Astrocyte of the cerebellum (primary cell): ENCODE data around the gene JMJD1C.

Experiments
- DNase-seq: peaks from one replicate; pipeline ENCODE4 v3.0.0-alpha.2; 2011; ENCODE audit warnings: low read depth
- H3K4me3 ChIP-seq: 2 replicates; pipeline ENCODE4 v1.5.1; 2011; ENCODE audit warnings: mild to moderate bottlenecking, low read depth, low read length, moderate library complexity
- in situ Hi-C: cut with HindIII; loops from 2 replicates; pipeline ENCODE4 v1.10.0; 2017; ENCODE audit warnings: low sequenced_read_pairs
- TF ChIP-seq, protein P1 (sequence below): IDR thresholded peaks from 2 replicates; pipeline ENCODE4 v1.5.1; 2012; ENCODE audit warnings: low read length, low read depth, moderate library complexity, mild to moderate bottlenecking; ENCODE audit errors: missing control alignments

JMJD1C gene

DNA sequence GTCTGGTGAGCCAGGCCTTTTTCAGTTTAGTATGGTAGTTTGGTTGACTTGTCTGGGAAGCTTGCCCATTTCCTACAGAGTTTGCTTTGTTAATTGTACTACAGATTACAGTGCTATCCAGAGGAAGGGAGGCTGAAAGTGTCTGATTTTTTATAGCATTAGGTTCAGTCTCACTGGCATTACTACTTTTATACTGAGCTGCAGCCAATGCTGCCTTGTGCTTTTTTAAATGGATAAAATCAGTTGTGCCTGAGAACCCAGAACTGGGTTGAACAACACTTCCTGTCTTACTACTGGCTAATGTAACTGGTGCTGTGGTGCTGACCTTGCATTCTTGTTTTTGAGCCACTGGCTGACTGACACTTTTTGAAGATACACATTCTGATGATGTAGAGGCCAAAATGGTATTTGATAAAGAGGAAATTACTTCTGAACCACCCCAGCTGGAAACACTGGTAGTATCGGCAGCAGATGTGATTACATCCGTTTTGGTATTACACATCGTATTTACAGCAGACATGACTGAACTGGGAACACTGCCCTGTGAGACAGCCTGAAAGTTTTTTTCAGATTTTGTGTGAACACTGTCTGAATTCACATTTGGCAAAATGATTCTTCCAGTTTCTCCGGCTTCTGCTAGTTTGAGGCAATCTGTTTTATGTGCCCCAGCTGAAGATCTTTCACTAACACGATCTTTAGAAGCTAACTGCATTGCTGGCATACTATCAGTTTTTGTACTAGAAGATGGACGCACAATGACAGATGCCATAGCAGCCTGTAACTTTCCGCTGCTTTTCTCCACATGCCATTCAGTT lies 258.6 kb downstream of the JMJD1C start:
- H3K4me3 ChIP-seq, result no peak overlapping the region
- in situ Hi-C loops, result loop anchor here (5.0 to 25.0 kb wide), 3 partner anchors 70 to 505 kb away; no protein-coding TSS in a partner anchor
- TF ChIP-seq, protein P1, sequence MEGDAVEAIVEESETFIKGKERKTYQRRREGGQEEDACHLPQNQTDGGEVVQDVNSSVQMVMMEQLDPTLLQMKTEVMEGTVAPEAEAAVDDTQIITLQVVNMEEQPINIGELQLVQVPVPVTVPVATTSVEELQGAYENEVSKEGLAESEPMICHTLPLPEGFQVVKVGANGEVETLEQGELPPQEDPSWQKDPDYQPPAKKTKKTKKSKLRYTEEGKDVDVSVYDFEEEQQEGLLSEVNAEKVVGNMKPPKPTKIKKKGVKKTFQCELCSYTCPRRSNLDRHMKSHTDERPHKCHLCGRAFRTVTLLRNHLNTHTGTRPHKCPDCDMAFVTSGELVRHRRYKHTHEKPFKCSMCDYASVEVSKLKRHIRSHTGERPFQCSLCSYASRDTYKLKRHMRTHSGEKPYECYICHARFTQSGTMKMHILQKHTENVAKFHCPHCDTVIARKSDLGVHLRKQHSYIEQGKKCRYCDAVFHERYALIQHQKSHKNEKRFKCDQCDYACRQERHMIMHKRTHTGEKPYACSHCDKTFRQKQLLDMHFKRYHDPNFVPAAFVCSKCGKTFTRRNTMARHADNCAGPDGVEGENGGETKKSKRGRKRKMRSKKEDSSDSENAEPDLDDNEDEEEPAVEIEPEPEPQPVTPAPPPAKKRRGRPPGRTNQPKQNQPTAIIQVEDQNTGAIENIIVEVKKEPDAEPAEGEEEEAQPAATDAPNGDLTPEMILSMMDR, result no peak
- peak; percentile 83 for DNase-seq

DNA sequence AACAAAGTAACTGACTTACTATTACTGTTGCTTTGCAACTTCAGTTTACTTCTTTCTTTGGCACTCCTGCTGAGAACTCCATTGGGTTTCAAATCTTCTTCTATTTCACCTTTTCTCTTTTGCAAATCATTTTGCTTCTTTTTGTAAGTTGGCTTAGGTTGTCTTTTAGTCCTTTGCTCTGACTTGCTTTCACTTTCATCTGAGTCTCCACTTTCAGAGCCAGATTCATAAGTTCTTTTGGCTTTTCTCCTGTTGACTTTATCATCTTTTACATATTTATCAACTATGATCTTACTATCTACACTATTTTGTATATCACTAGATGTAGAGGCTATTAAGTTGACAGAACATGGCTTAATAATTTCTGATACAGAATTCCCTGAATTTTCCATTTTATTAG lies 259.2 kb downstream of the JMJD1C start:
- peak; percentile 24 for DNase-seq
- TF ChIP-seq, protein P1, result no peak
- in situ Hi-C loops, result loop anchor here (5.0 to 25.0 kb wide), 3 partner anchors 71 to 506 kb away; no protein-coding TSS in a partner anchor
- no peak overlapping the region for H3K4me3 ChIP-seq

DNA sequence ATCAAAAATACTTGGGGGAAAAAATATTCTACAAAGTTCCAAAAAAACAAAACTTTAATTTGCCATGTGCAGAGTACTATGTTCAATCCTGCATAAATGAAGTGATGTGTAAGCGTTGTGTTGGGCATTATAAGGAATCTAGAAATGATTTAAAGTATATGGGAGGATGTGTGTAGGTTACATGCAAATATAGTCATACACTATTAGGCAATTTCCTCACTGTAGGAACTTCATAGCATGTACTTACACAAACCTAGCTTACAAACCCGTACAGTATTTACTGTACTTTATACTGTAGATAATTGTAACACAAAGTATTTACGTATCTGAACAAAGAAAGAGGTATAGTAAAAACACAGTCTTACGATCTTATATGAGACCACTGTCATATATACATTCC lies 260.4 kb downstream of the JMJD1C start:
- in situ Hi-C loops, result loop anchor here (5.0 to 25.0 kb wide), 3 partner anchors 72 to 507 kb away; no protein-coding TSS in a partner anchor
- TF ChIP-seq, protein P1, result no peak
- no peak overlapping the region for H3K4me3 ChIP-seq
- no peak for DNase-seq

DNA sequence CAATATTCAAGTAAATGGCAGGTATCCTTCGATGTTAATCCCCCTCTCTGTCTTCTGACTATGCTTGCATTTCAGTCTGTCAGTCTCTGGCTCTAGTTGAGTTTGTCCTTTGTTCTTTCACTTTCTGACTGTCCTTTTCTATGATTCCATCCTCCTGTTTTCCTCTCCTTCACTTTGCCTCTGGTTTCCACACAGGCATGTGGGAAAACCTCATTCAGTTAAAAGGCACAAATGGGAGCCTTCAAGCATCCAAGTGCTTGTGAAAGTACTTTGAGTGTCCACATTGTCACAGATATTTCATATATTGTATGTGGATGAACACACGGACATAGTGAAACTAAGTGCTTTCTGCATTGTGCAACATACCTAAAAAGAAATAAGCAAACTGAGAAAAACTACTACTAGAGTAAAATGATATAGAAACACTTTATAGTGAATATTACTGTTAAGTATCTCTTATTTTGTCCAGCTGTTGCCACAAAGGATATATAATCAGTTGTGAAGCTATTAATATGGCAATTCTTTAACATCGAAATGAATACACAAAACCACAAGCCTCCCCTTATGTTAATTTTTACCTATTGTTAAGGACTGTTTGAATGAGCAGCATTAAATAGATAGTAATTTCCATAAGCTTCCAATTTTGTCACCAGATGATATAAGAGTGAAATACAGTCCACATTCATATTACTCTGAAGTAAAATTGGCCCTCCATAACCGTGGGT lies 260.9 kb downstream of the JMJD1C start:
- TF ChIP-seq, protein P1, result no peak

DNA sequence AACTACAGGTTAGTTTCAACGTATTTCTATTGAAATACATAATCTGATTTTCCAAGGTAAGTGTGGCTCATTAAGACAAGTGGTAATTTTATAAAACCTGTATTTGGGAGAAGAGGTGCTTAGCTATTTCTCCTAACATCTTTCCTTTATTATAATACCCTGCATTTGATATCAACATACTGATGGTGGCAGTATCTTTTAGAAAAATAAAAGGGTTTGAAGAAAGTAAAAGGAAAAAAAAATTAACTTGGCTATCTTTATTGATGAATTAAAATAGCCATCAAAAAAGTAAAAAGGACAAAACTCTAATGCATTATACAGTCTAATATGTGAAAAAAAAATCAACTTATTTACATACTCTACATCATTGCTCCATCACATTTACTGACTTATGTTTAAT lies 264.7 kb downstream of the JMJD1C start:
- TF ChIP-seq, protein P1, result no peak
- H3K4me3 ChIP-seq, result no peak overlapping the region
- in situ Hi-C loops, result loop anchor here (25.0 kb wide), 1 partner anchor 411 kb away; no protein-coding TSS in a partner anchor
- no peak for DNase-seq

More for the DNA sequence above, 260.9 kb downstream of the JMJD1C start:
- in situ Hi-C loops, result loop anchor here (5.0 to 25.0 kb wide), 3 partner anchors 72 to 507 kb away; no protein-coding TSS in a partner anchor
- H3K4me3 ChIP-seq, result no peak overlapping the region
- DNase-seq, result no peak

DNA sequence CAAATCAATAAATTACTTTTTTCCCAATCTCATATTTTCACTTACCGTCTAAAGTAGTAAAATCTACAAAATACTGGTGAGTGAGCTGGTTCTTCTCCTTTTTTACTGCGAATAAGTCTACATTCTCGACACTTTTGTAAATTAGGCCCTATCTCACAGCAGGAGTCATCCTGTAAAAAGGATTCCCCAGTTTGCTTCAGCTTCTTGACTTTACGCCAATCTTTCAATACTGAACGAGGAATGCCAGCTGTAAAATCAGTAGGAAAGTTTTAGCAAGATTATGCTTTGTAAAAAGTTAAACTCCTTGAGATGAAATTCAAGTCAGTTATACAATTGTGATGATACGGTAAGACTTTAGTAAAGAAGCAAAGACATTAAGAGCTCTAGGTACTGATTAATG lies 265.3 kb downstream of the JMJD1C start:
- H3K4me3 ChIP-seq, result no peak overlapping the region
- in situ Hi-C loops, result loop anchor here (25.0 kb wide), 1 partner anchor 412 kb away; no protein-coding TSS in a partner anchor
- DNase-seq, result peak; percentile 22
- TF ChIP-seq, protein P1, result no peak
